ENCODE measurements around the gene PPP2R2C.

DNA sequence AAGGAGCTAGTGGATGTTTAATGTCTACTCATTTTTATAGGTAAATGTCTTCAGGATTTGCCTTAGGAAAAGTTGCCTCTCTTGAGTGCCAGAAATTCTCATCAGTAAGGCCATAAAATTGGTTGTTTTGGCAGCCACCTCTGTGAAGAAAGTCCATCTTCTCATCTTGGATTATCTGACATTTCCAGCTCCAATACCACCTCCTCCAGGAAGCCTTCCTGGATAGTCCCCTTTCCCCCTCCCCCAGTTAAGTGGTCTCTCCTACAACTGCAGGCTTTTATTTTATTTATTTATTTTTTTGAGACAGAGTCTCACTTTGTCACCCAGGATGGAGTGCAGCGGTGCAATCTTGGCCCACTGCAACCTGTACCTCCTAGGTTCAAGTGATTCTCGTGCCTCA is 87.1 kb downstream of the PPP2R2C start:
- TF ChIP-seq, protein P1, sequence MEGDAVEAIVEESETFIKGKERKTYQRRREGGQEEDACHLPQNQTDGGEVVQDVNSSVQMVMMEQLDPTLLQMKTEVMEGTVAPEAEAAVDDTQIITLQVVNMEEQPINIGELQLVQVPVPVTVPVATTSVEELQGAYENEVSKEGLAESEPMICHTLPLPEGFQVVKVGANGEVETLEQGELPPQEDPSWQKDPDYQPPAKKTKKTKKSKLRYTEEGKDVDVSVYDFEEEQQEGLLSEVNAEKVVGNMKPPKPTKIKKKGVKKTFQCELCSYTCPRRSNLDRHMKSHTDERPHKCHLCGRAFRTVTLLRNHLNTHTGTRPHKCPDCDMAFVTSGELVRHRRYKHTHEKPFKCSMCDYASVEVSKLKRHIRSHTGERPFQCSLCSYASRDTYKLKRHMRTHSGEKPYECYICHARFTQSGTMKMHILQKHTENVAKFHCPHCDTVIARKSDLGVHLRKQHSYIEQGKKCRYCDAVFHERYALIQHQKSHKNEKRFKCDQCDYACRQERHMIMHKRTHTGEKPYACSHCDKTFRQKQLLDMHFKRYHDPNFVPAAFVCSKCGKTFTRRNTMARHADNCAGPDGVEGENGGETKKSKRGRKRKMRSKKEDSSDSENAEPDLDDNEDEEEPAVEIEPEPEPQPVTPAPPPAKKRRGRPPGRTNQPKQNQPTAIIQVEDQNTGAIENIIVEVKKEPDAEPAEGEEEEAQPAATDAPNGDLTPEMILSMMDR (IDR thresholded peaks at IDR 0.05) = no peak
- no peak for TF ChIP-seq POLR2AphosphoS5 (IDR thresholded peaks at IDR 0.05)
